Natural killer cell (primary cell): ENCODE measurements around the gene NES. TPM values are rescaled to one million over a fixed set of nuclear protein-coding genes. Genes with fewer than 3 reads are reported as not detected.

ENCODE experiments used
- ATAC-seq, 3 donors: fragments of 150-1000 bp in 2 of 3; fragments of 200-7000 bp in 1 of 3; cut with Tn5 transposase; 1 replicate in 1 of 3; 2 replicates in 2 of 3; pipeline ENCODE4 v1.10.0; 2021; ENCODE audit warnings: mild to moderate bottlenecking in 2 of 3, moderate library complexity in 2 of 3
- DNase-seq, 2 donors: peaks; one replicate each; pipeline versions ENCODE4 v3.0.0 to v3.0.0-alpha.2; 2013 to 2021; ENCODE audit warnings: mixed read lengths in 1 of 2
- H3K27ac ChIP-seq: one replicate; pipeline ENCODE4 v1.5.1; 2013; ENCODE audit warnings: mild to moderate bottlenecking, low read length
- H3K27me3 ChIP-seq: one replicate; pipeline ENCODE4 v1.6.1; 2013; ENCODE audit warnings: low read length; ENCODE audit not compliant: control insufficient read depth, insufficient read depth
- H3K36me3 ChIP-seq: one replicate; pipeline ENCODE4 v1.6.1; 2013; ENCODE audit warnings: low read length; ENCODE audit not compliant: control insufficient read depth, insufficient read depth
- H3K4me1 ChIP-seq: one replicate; pipeline ENCODE4 v1.6.1; 2013; ENCODE audit warnings: low read length; ENCODE audit not compliant: control insufficient read depth, insufficient read depth
- H3K4me3 ChIP-seq: one replicate; pipeline ENCODE4 v1.5.1; 2013; ENCODE audit warnings: low read length
- H3K9me3 ChIP-seq: one replicate; pipeline ENCODE4 v1.6.1; 2013; ENCODE audit warnings: low read length; ENCODE audit not compliant: control insufficient read depth, insufficient read depth
- H3K27ac Mint-ChIP-seq, 2 donors: one replicate each; pipeline ENCODE4 v1.8.0; 2022; ENCODE audit warnings: mild to moderate bottlenecking in 2 of 2, mixed read lengths in 2 of 2, moderate library complexity in 1 of 2
- H3K27me3 Mint-ChIP-seq, 2 donors: one replicate each; pipeline ENCODE4 v1.8.0; 2022; ENCODE audit warnings: low read depth in 2 of 2, mixed read lengths in 2 of 2
- H3K36me3 Mint-ChIP-seq: one replicate; pipeline ENCODE4 v1.8.0; 2022; ENCODE audit warnings: mixed read lengths
- H3K4me1 Mint-ChIP-seq, 2 donors: one replicate each; pipeline ENCODE4 v1.8.0; 2022; ENCODE audit warnings: mixed read lengths in 2 of 2
- H3K4me3 Mint-ChIP-seq: one replicate; pipeline ENCODE4 v1.8.0; 2022; ENCODE audit warnings: mild to moderate bottlenecking, moderate library complexity, mixed read lengths
- H3K9me3 Mint-ChIP-seq, 2 donors: one replicate each; pipeline ENCODE4 v1.8.0; 2022; ENCODE audit warnings: mixed read lengths in 2 of 2
- WGBS: methylation state at CpG from one replicate; pipeline ENCODE4 v1.1.7; 2013; ENCODE audit warnings: missing lambda C conversion rate; ENCODE audit not compliant: insufficient coverage; 5-methylcytosine and 5-hydroxymethylcytosine counted together
- intact Hi-C: fragments of 100-400 bp; cut with micrococcal nuclease; formaldehyde crosslinking; loops from one replicate; pipeline ENCODE4 v1.14.2; 2022
- total RNA-seq, 4 donors: library from RNA; stranded (reverse); fragments of 120-200 nt in 1 of 4; gene quantifications; one replicate each; pipeline versions ENCODE4 v1.2.3 to v1.2.4, GENCODE V29; 2013 to 2022
- TF ChIP-seq, protein P1 (sequence below): fragments of 200-600 bp; IDR thresholded peaks from one replicate; pipeline ENCODE4 v1.8.0; 2022; ENCODE audit warnings: antibody characterized with exemption

NES gene
- total RNA-seq, 3 donors from 2014 or later (not counting 1 experiment from before 2014, with no cell fraction given): not detected

GRCh38 chr1:156622581-156623297 lies 54.5 kb downstream of the NES start:
- 81% methylated on average over 5 of the region's 6 CpGs for WGBS
- Histone ChIP-seq H3K36me3 (no peaks in the 10 kb centered on the region), H3K4me1 (peaks cover 23% of the 10 kb centered on the region), H3K9me3 (no peaks in the 10 kb centered on the region), H3K27ac (no peak overlapping the region), H3K27me3 (peaks cover 32% of the 10 kb centered on the region), H3K4me3 (no peak overlapping the region)
- Mint-ChIP-seq H3K36me3 (no peaks in the 10 kb centered on the region), H3K4me1 (peaks cover 7 to 8% of the 10 kb centered on the region in 2 donors), H3K27me3 (peaks cover 58 to 62% of the 10 kb centered on the region in 2 donors), H3K27ac (no peak overlapping the region), H3K9me3 (no peaks in the 10 kb centered on the region), H3K4me3 (peak overlapping the region; percentile 42)
- no peak for DNase-seq
- TF ChIP-seq, protein P1, sequence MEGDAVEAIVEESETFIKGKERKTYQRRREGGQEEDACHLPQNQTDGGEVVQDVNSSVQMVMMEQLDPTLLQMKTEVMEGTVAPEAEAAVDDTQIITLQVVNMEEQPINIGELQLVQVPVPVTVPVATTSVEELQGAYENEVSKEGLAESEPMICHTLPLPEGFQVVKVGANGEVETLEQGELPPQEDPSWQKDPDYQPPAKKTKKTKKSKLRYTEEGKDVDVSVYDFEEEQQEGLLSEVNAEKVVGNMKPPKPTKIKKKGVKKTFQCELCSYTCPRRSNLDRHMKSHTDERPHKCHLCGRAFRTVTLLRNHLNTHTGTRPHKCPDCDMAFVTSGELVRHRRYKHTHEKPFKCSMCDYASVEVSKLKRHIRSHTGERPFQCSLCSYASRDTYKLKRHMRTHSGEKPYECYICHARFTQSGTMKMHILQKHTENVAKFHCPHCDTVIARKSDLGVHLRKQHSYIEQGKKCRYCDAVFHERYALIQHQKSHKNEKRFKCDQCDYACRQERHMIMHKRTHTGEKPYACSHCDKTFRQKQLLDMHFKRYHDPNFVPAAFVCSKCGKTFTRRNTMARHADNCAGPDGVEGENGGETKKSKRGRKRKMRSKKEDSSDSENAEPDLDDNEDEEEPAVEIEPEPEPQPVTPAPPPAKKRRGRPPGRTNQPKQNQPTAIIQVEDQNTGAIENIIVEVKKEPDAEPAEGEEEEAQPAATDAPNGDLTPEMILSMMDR: no peak
- intact Hi-C loops: no loop called here
- ATAC-seq: no peak

DNA sequence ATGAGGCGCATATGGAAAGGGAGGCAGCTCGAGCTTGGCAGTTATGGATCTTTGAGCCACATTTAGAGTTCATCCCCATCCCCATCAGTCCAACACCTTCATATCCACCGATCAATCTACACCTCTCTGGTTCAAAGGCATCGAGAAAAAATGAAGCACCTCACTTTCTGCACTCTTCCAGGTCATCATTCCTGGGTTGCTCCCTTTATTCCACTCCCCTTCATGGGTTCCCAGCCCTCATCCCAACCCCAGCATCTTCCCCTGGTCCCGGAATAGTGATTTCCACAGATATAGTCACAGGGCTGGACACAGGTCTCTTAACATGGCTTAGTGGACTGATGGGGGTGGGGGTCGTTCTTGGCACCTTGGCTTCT lies 57.6 kb downstream of the NES start:
- Histone ChIP-seq H3K36me3 (no peaks in the 10 kb centered on the region), H3K9me3 (no peaks in the 10 kb centered on the region), H3K27me3 (peaks cover 17% of the 10 kb centered on the region), H3K4me1 (peaks cover 9% of the 10 kb centered on the region), H3K4me3 (no peak overlapping the region), H3K27ac (no peak overlapping the region)
- Mint-ChIP-seq H3K36me3 (no peaks in the 10 kb centered on the region), H3K27me3 (peaks cover 55 to 62% of the 10 kb centered on the region in 2 donors), H3K4me1 (no peaks in the 10 kb centered on the region), H3K4me3 (no peak overlapping the region), H3K9me3 (no peaks in the 10 kb centered on the region), H3K27ac (no peak overlapping the region)
- ATAC-seq (no peak), DNase-seq (no peak)
- TF ChIP-seq, protein P1: no peak
- intact Hi-C loops: no loop called here
- 27% methylated on average over 6 of the region's 6 CpGs for WGBS

GRCh38 chr1:156618853-156619581 lies 58.2 kb downstream of the NES start, which contains the start of gene HAPLN2:
HAPLN2 (plus strand) TSS chr1:156619415; CDS start chr1:156623491, 4,076 bp downstream.
- Mint-ChIP-seq H3K4me3 (no peak within 1 kb of the TSS), H3K4me1 (no peaks in the 10 kb centered on the region), H3K27me3 (peaks cover 55 to 60% of the 10 kb centered on the region in 2 donors), H3K27ac (no peak within 1 kb of the TSS), H3K36me3 (no peaks in the 10 kb centered on the region), H3K9me3 (no peaks in the 10 kb centered on the region)
- Histone ChIP-seq H3K9me3 (no peaks in the 10 kb centered on the region), H3K4me1 (peaks cover 4% of the 10 kb centered on the region), H3K27me3 (peaks cover 13% of the 10 kb centered on the region), H3K4me3 (no peak within 1 kb of the TSS), H3K36me3 (no peaks in the 10 kb centered on the region), H3K27ac (no peak within 1 kb of the TSS)
- DNase-seq (peak in 1 of 2 donors; percentile 51), ATAC-seq (no peak)
- intact Hi-C loops: no loop called here
- TF ChIP-seq, protein P1: no peak
- 7% methylated on average over 5 of the region's 7 CpGs for WGBS

Other genes starting within 250 kb of the NES start
- gene MEF2D, start 176.6 kb downstream of the NES start, total RNA-seq: 100 to 1,000 TPM; 232 to 298 (median 284) TPM
- under 1 TPM; 0.08 to 0.21 (median 0.14) TPM for gene IQGAP3, start 104.8 kb downstream of the NES start, total RNA-seq
- gene TTC24, start 97.7 kb downstream of the NES start, total RNA-seq: 1 to 10 TPM; 3.3 to 4.1 (median 4.0) TPM
- gene NAXE, start 85.6 kb downstream of the NES start, total RNA-seq: 10 to 100 TPM; 32.6 to 52.5 (median 36.6) TPM
- gene GPATCH4, start 75.9 kb downstream of the NES start, total RNA-seq: 10 to 100 TPM; 19.3 to 27.3 (median 22.1) TPM
- gene HAPLN2, start 58.0 kb downstream of the NES start, total RNA-seq: not detected
- under 1 TPM; 0.18 to 0.25 (median 0.19) TPM for gene BCAN, start 35.3 kb downstream of the NES start, total RNA-seq
- 1 to 10 TPM; 3.0 to 3.8 (median 3.0) TPM for gene CRABP2, start 28.2 kb upstream of the NES start, total RNA-seq
- 10 to 100 TPM; 23.5 to 25.3 (median 23.8) TPM for gene METTL25B, start 51.1 kb upstream of the NES start, total RNA-seq
- 10 to 100 TPM; 60.3 to 71.9 (median 68.7) TPM for gene ISG20L2, start 51.4 kb upstream of the NES start, total RNA-seq
- gene MRPL24, start 63.7 kb upstream of the NES start, total RNA-seq: 10 to 100 TPM; 15.9 to 19.7 (median 18.7) TPM
- 100 to 1,000 TPM in 1 of 3 donors, 10 to 100 TPM in 2; 95.3 to 110 (median 96.6) TPM for gene HDGF, start 74.3 kb upstream of the NES start, total RNA-seq
- gene PRCC, start 90.1 kb upstream of the NES start, total RNA-seq: 10 to 100 TPM; 66.5 to 92.4 (median 69.1) TPM
- 100 to 1,000 TPM; 155 to 324 (median 312) TPM for gene SH2D2A, start 139.4 kb upstream of the NES start, total RNA-seq
- gene INSRR, start 181.7 kb upstream of the NES start, total RNA-seq: under 1 TPM; 0.10 to 0.18 (median 0.14) TPM
- 10 to 100 TPM in 1 of 3 donors, 1 to 10 TPM in 2; 1.7 to 16.7 (median 2.4) TPM for gene NTRK1, start 183.5 kb upstream of the NES start, total RNA-seq
- 1 to 10 TPM in 1 of 3 donors, under 1 TPM in 2; 0.52 to 1.4 (median 0.80) TPM for gene PEAR1, start 216.3 kb upstream of the NES start, total RNA-seq
- gene LRRC71, start 243.2 kb upstream of the NES start, total RNA-seq: not detected